Body of pancreas (tissue), 4 donors: ENCODE measurements around the gene GRIP2. TPM values are rescaled to one million over a fixed set of nuclear protein-coding genes. Genes with fewer than 3 reads are reported as not detected.

ENCODE experiments used
- ATAC-seq: fragments of 150-250 bp; one replicate; pipeline ENCODE4 v1.9.1; 2016
- DNase-seq, 4 donors: peaks; one replicate each; pipeline ENCODE4 v3.0.0-alpha.2; 2019
- H3K27ac ChIP-seq, 4 donors: fragments of 200-600 bp; sonication (generic); 1 replicate in 3 of 4; 2 replicates in 1 of 4; pipeline versions ENCODE4 v1.5.1 to v1.6.1; 2016 to 2019; ENCODE audit warnings: mild to moderate bottlenecking in 1 of 4, mixed read lengths in 1 of 4, moderate library complexity in 1 of 4
- H3K27me3 ChIP-seq, 2 donors: fragments of 200-600 bp; sonication (generic); one replicate each; pipeline ENCODE4 v1.6.0; 2016; ENCODE audit warnings: mild to moderate bottlenecking in 1 of 2
- H3K36me3 ChIP-seq, 2 donors: fragments of 200-600 bp; sonication (generic); replicated peaks in 1 of 2; 2 replicates each; pipeline ENCODE4 v1.5.1; 2016; ENCODE audit warnings: low read depth in 2 of 2; ENCODE audit not compliant: insufficient read depth in 1 of 2
- H3K4me1 ChIP-seq: fragments of 200-600 bp; sonication (generic); one replicate; pipeline ENCODE4 v1.6.0; 2016
- H3K4me3 ChIP-seq, 2 donors: fragments of 200-600 bp; sonication (generic); 1 replicate in 1 of 2; 2 replicates in 1 of 2; pipeline ENCODE4 v1.5.1; 2016 to 2019
- H3K9me3 ChIP-seq, 3 donors: fragments of 200-600 bp; sonication (generic); 1 replicate in 2 of 3; 2 replicates in 1 of 3; pipeline ENCODE4 v1.5.1; 2016
- CTCF ChIP-seq, 7 experiments: fragments of 450-650 bp in 4 of 7; fragments of 200-600 bp in 3 of 7; sonication (generic) in 3 of 7; IDR thresholded peaks; one replicate each; pipeline ENCODE4 v1.5.1; 2016 to 2019; ENCODE audit warnings: antibody characterized with exemption in 7 of 7
- POLR2A ChIP-seq, 3 donors: fragments of 450-650 bp; IDR thresholded peaks; one replicate each; pipeline ENCODE4 v1.6.1; 2016; ENCODE audit warnings: antibody characterized with exemption in 3 of 3, mild to moderate bottlenecking in 2 of 3
- WGBS, 2 donors: methylation state at CpG; one replicate each; pipeline ENCODE4 v1.1.5; 2017; 5-methylcytosine and 5-hydroxymethylcytosine counted together
- intact Hi-C: fragments of 100-400 bp; cut with DNase I; formaldehyde crosslinking; loops from one replicate; pipeline ENCODE4 v1.15.1; 2023
- total RNA-seq, 2 donors: library from RNA; depleted of rRNA; stranded (reverse); fragments of >200 nt; gene quantifications; one replicate each; pipeline ENCODE4 v1.1.0, GENCODE V29; 2016

Gene GRIP2
- total RNA-seq, 2 donors from 2014 or later: 0.26 to 0.99 TPM

GRCh38 chr3:14562121-14562890 lies 22.2 kb upstream of the GRIP2 start:
- no peaks in the 10 kb centered on the region for H3K4me1 ChIP-seq
- no peak for DNase-seq
- WGBS, 2 donors: 66 to 78% methylated on average over 14 of the region's 14 CpGs
- no peaks in the 10 kb centered on the region for H3K36me3 ChIP-seq
- intact Hi-C loops: no loop called here
- H3K27me3 ChIP-seq: no peaks in the 10 kb centered on the region
- no peak overlapping the region for H3K27ac ChIP-seq
- H3K4me3 ChIP-seq: no peak overlapping the region
- no peak for TF ChIP-seq POLR2A (IDR thresholded peaks at IDR 0.05)
- TF ChIP-seq CTCF (IDR thresholded peaks at IDR 0.05): no peak
- no peaks in the 10 kb centered on the region for H3K9me3 ChIP-seq
- ATAC-seq: no peak

GRCh38 chr3:14561051-14561960 lies 21.2 kb upstream of the GRIP2 start:
- no peaks in the 10 kb centered on the region for H3K27me3 ChIP-seq
- no peak for DNase-seq
- H3K9me3 ChIP-seq: no peaks in the 10 kb centered on the region
- no peaks in the 10 kb centered on the region for H3K4me1 ChIP-seq
- intact Hi-C loops: no loop called here
- no peaks in the 10 kb centered on the region for H3K36me3 ChIP-seq
- H3K27ac ChIP-seq: no peak overlapping the region
- 64 to 69% methylated on average over 6 to 7 of the region's 8 CpGs for WGBS, 2 donors
- no peak overlapping the region for H3K4me3 ChIP-seq
- no peak for ATAC-seq
- no peak for TF ChIP-seq POLR2A (IDR thresholded peaks at IDR 0.05)
- TF ChIP-seq CTCF (IDR thresholded peaks at IDR 0.05): no peak

GRCh38 chr3:14560110-14560509 lies 20.0 kb upstream of the GRIP2 start:
- no peak overlapping the region for H3K27ac ChIP-seq
- H3K4me1 ChIP-seq: no peaks in the 10 kb centered on the region
- TF ChIP-seq CTCF (IDR thresholded peaks at IDR 0.05) (no peak), POLR2A (IDR thresholded peaks at IDR 0.05) (no peak)
- H3K4me3 ChIP-seq: no peak overlapping the region
- WGBS, 2 donors: 47 to 69% methylated on average over 4 of the region's 4 CpGs
- intact Hi-C loops: no loop called here
- no peak for DNase-seq
- no peaks in the 10 kb centered on the region for H3K36me3 ChIP-seq
- no peaks in the 10 kb centered on the region for H3K27me3 ChIP-seq
- H3K9me3 ChIP-seq: no peaks in the 10 kb centered on the region
- no peak for ATAC-seq

- no peak overlapping the region for H3K27ac ChIP-seq
- H3K4me1 ChIP-seq: no peaks in the 10 kb centered on the region
- intact Hi-C loops: no loop called here
- no peaks in the 10 kb centered on the region for H3K9me3 ChIP-seq
- H3K4me3 ChIP-seq: no peak overlapping the region
- ATAC-seq (no peak), DNase-seq (no peak)
- no peak for TF ChIP-seq POLR2A (IDR thresholded peaks at IDR 0.05)
- TF ChIP-seq CTCF (IDR thresholded peaks at IDR 0.05): no peak
- no peaks in the 10 kb centered on the region for H3K36me3 ChIP-seq
- no peaks in the 10 kb centered on the region for H3K27me3 ChIP-seq
- WGBS, 2 donors: 91% methylated on average over 7 to 9 of the region's 9 CpGs
Observed at GRCh38 chr3:14558029-14558428, 17.9 kb upstream of the GRIP2 start.
